ENCODE results near the gene RNASEL. TPM values are rescaled to one million over a fixed set of nuclear protein-coding genes. Genes with fewer than 3 reads are reported as not detected.

RNASEL gene
- total and polyA plus RNA-seq, 9 of the 15 experiments (the other 6 are each of a cell fraction or from before 2014, with no cell fraction given) = 4.3 to 11.1 (median 7.2) TPM

- TF ChIP-seq KAT8 (IDR thresholded peaks at IDR 0.05; ENCODE audit: low read depth) (no peak), ZNF444 (CRISPR knock-in tag; IDR thresholded peaks at IDR 0.05) (0 out of 2 replicates have a peak, but pooled peaks have one; percentile 30), ZNF561 (CRISPR knock-in tag; conservative IDR thresholded peaks at IDR 0.05) (0 out of 2 replicates have a peak, but pooled peaks have one; percentile 68), ZBTB8A (IDR thresholded peaks at IDR 0.05; ENCODE audit: partially characterized antibody) (no peak), MIER1 (IDR thresholded peaks at IDR 0.05; ENCODE audit: low read depth) (no peak), CHCHD3 (CRISPR knock-in tag; IDR thresholded peaks at IDR 0.05) (no peak), NCOR1 (IDR thresholded peaks at IDR 0.05) (no peak), SIRT6 (IDR thresholded peaks at IDR 0.05; ENCODE audit: low read depth, low read length) (no peak), NFXL1 (CRISPR knock-in tag; IDR thresholded peaks at IDR 0.05) (no peak), RAD21 (CRISPR knock-in tag; conservative IDR thresholded peaks at IDR 0.05 in 1 of 2, IDR thresholded peaks at IDR 0.05 in 1 of 2) (peak in 1 of 2 experiments; percentile 25; a peak in 2 of 4 replicates), HMG20B (CRISPR knock-in tag; IDR thresholded peaks at IDR 0.05) (no peak), RBM25 (IDR thresholded peaks at IDR 0.05; ENCODE audit: low read depth, low read length, severe bottlenecking) (no peak), CBX1 (IDR thresholded peaks at IDR 0.05; ENCODE audit: low read depth) (no peak), ZNF174 (CRISPR knock-in tag; IDR thresholded peaks at IDR 0.05) (no peak), ETS1 (conservative IDR thresholded peaks at IDR 0.05; ENCODE audit: control insufficient read depth, low read depth, low read length) (no peak), RFX7 (CRISPR knock-in tag; IDR thresholded peaks at IDR 0.05) (no peak), CEBPG (CRISPR knock-in tag; IDR thresholded peaks at IDR 0.05) (no peak), CEBPG (tag; conservative IDR thresholded peaks at IDR 0.05 in 1 of 2, IDR thresholded peaks at IDR 0.05 in 1 of 2) (peak; percentile 71 to 72), ZNF232 (CRISPR knock-in tag; IDR thresholded peaks at IDR 0.05) (no peak), OTX1 (CRISPR knock-in tag; IDR thresholded peaks at IDR 0.05) (0 out of 2 replicates have a peak, but pooled peaks have one; percentile 76), ZNF551 (CRISPR knock-in tag; IDR thresholded peaks at IDR 0.05) (no peak), NEUROD1 (IDR thresholded peaks at IDR 0.05; ENCODE audit: borderline replicate concordance, low read depth, low read length, partially characterized antibody) (no peak), THRAP3 (IDR thresholded peaks at IDR 0.05; ENCODE audit: borderline replicate concordance) (no peak), ZFX (CRISPR knock-in tag; IDR thresholded peaks at IDR 0.05) (no peak), ATF2 (CRISPR knock-in tag; IDR thresholded peaks at IDR 0.05) (no peak), ILF3 (IDR thresholded peaks at IDR 0.05; ENCODE audit: borderline replicate concordance) (no peak), DIDO1 (tag; IDR thresholded peaks at IDR 0.05; ENCODE audit: low read depth) (no peak; the same call in 1 of the 2 replicates)
These were observed at the start of gene RNASEL (continued) for GRCh38 chr1:182588500-182589396.

Data from K562 (cell line).